Activated naive CD4-positive, alpha-beta T cell treated with anti-CD3 and anti-CD28 coated beads for 36 hours (primary cell): ENCODE data around the gene ATP5MG. TPM values are rescaled to one million over a fixed set of nuclear protein-coding genes. Genes with fewer than 3 reads are reported as not detected.

Source experiments
- CTCF ChIA-PET: fragments of 350-600 bp; sonication (Branson Sonifier 250); formaldehyde crosslinking; loops from one replicate; lab custom pipeline; 2021; ENCODE audit warnings: antibody characterized with exemption; lab: Charles Lee
- DNase-seq: peaks from one replicate; pipeline ENCODE4 v3.0.0-alpha.2; 2020
- H3K27ac Mint-ChIP-seq: one replicate; pipeline ENCODE4 v1.8.0; 2021; ENCODE audit warnings: mild to moderate bottlenecking, mixed read lengths
- H3K27me3 Mint-ChIP-seq: one replicate; pipeline ENCODE4 v1.8.0; 2021; ENCODE audit warnings: low read depth, mixed read lengths
- H3K36me3 Mint-ChIP-seq: one replicate; pipeline ENCODE4 v1.8.0; 2021; ENCODE audit warnings: low read depth, mixed read lengths
- H3K4me1 Mint-ChIP-seq: one replicate; pipeline ENCODE4 v1.8.0; 2021; ENCODE audit warnings: low read depth, mixed read lengths
- H3K4me3 Mint-ChIP-seq: one replicate; pipeline ENCODE4 v1.8.0; 2021; ENCODE audit warnings: mild to moderate bottlenecking, moderate library complexity, mixed read lengths
- H3K9me3 Mint-ChIP-seq: one replicate; pipeline ENCODE4 v1.8.0; 2021; ENCODE audit warnings: mixed read lengths
- intact Hi-C: fragments of 100-400 bp; cut with micrococcal nuclease; formaldehyde crosslinking; loops from one replicate; pipeline ENCODE4 v1.15.1; 2023
- total RNA-seq, 2 experiments: library from RNA; stranded (reverse); gene quantifications; one replicate each; pipeline ENCODE4 v1.2.3, GENCODE V29; 2021

The ATP5MG gene
- total RNA-seq, 2 experiments from 2014 or later: 279 to 284 TPM

GRCh38 chr11:118448294-118448693 lies 46.9 kb downstream of the ATP5MG start:
- Mint-ChIP-seq H3K4me1 (peaks cover 72% of the 10 kb centered on the region), H3K4me3 (no peak overlapping the region), H3K36me3 (peaks cover 25% of the 10 kb centered on the region), H3K9me3 (no peaks in the 10 kb centered on the region), H3K27me3 (no peaks in the 10 kb centered on the region), H3K27ac (no peak overlapping the region)
- DNase-seq: peak; percentile 24
- intact Hi-C loops: loop anchor here (1.0 kb wide), 1 partner anchor 9 kb away; no protein-coding TSS in a partner anchor
- CTCF ChIA-PET: interaction anchor here (0.6 to 1.7 kb wide), 5 partner anchors 9 to 160 kb away, joined by 3 to 6 read pairs (median 5); no protein-coding TSS in a partner anchor

GRCh38 chr11:118449316-118449918 lies 48.0 kb downstream of the ATP5MG start:
- intact Hi-C loops: no loop called here
- H3K4me3 Mint-ChIP-seq: no peak overlapping the region
- peaks cover 70% of the 10 kb centered on the region for H3K4me1 Mint-ChIP-seq
- no peaks in the 10 kb centered on the region for H3K27me3 Mint-ChIP-seq
- H3K9me3 Mint-ChIP-seq: no peaks in the 10 kb centered on the region
- peaks cover 27% of the 10 kb centered on the region for H3K36me3 Mint-ChIP-seq
- CTCF ChIA-PET: no interaction called here
- DNase-seq: no peak
- no peak overlapping the region for H3K27ac Mint-ChIP-seq

DNA sequence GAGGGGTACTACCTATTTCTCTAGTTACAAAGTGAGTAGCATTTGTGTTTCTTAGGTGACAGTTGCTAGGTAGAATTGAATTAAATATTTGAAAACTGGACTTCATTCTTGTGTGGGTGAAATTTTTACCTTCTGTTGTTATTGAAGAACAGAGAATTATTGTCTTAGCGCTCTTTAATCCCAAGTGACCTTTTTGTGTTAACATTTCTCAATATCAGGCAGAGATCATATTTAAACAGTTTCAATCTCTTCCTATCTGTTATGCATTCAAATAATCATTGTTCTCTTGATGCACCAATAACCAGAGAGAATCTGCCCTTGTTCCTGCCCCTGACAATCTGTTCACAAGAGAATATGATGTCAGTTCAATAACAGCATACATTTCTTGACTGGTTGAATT lies 49.0 kb downstream of the ATP5MG start:
- Mint-ChIP-seq H3K36me3 (peaks cover 22% of the 10 kb centered on the region), H3K9me3 (no peaks in the 10 kb centered on the region), H3K27me3 (no peaks in the 10 kb centered on the region), H3K4me1 (peaks cover 68% of the 10 kb centered on the region), H3K27ac (no peak overlapping the region), H3K4me3 (no peak overlapping the region)
- CTCF ChIA-PET: interaction anchor here (0.6 kb wide), 1 partner anchor 337 kb away, joined by 3 read pairs; no protein-coding TSS in a partner anchor
- intact Hi-C loops: no loop called here
- DNase-seq: no peak

Other genes starting within 250 kb of the ATP5MG start
- gene SCN4B, start 248.8 kb upstream of the ATP5MG start, total RNA-seq: under 1 TPM; 0.07 to 0.12 TPM
- not detected for gene SCN2B, start 225.0 kb upstream of the ATP5MG start, total RNA-seq
- 10 to 100 TPM; 67.5 to 71.4 TPM for gene JAML, start 176.6 kb upstream of the ATP5MG start, total RNA-seq
- 10 to 100 TPM; 29.3 to 30.5 TPM for gene MPZL3, start 149.2 kb upstream of the ATP5MG start, total RNA-seq
- 10 to 100 TPM; 25.3 to 28.4 TPM for gene MPZL2, start 137.3 kb upstream of the ATP5MG start, total RNA-seq
- 100 to 1,000 TPM; 377 to 415 TPM for gene CD3E, start 96.9 kb upstream of the ATP5MG start, total RNA-seq
- gene CD3D, start 58.9 kb upstream of the ATP5MG start, total RNA-seq: 100 to 1,000 TPM; 259 to 285 TPM
- 100 to 1,000 TPM; 103 to 106 TPM for gene CD3G, start 57.3 kb upstream of the ATP5MG start, total RNA-seq
- 10 to 100 TPM; 35.3 to 35.7 TPM for gene UBE4A, start 42.0 kb upstream of the ATP5MG start, total RNA-seq
- gene KMT2A, start 34.9 kb downstream of the ATP5MG start, total RNA-seq: 10 to 100 TPM; 68.4 to 68.5 TPM
- not detected for gene TTC36, start 125.9 kb downstream of the ATP5MG start, total RNA-seq
- gene TMEM25, start 129.6 kb downstream of the ATP5MG start, total RNA-seq: 10 to 100 TPM; 13.3 to 14.1 TPM
- 10 to 100 TPM; 18.1 to 20.0 TPM for gene IFT46, start 164.3 kb downstream of the ATP5MG start, total RNA-seq
- 100 to 1,000 TPM; 159 to 174 TPM for gene ARCN1, start 170.8 kb downstream of the ATP5MG start, total RNA-seq
- 1 to 10 TPM; 2.0 TPM for gene PHLDB1, start 206.0 kb downstream of the ATP5MG start, total RNA-seq